Chondrocyte (in vitro differentiated cells): ENCODE measurements around the gene CNIH2. TPM values are rescaled to one million over a fixed set of nuclear protein-coding genes. Genes with fewer than 3 reads are reported as not detected.
"Not testable (repeated sequence)": the region's sequence is repeated elsewhere in the genome, so short reads cannot be mapped to it uniquely, and the experiment has no call there.

Experiments
- DNase-seq: peaks from one replicate; pipeline ENCODE4 v3.0.0; 2021; ENCODE audit warnings: mixed read lengths, low spot score
- H3K27ac Mint-ChIP-seq: one replicate; pipeline ENCODE4 v1.8.0; 2021; ENCODE audit warnings: mild to moderate bottlenecking, moderate library complexity, mixed read lengths; ENCODE audit not compliant: unreplicated experiment
- H3K27me3 Mint-ChIP-seq: 2 replicates; pipeline ENCODE4 v1.8.0; 2021; ENCODE audit warnings: low read depth, mixed read lengths
- H3K36me3 Mint-ChIP-seq: 2 replicates; pipeline ENCODE4 v1.8.0; 2021; ENCODE audit warnings: low read depth, mixed read lengths
- H3K4me1 Mint-ChIP-seq: 2 replicates; pipeline ENCODE4 v1.8.0; 2021; ENCODE audit warnings: low read depth, mild to moderate bottlenecking, mixed read lengths
- H3K4me3 Mint-ChIP-seq: one replicate; pipeline ENCODE4 v1.8.0; 2021; ENCODE audit warnings: mild to moderate bottlenecking, moderate library complexity, mixed read lengths; ENCODE audit not compliant: unreplicated experiment
- H3K9me3 Mint-ChIP-seq: 2 replicates; pipeline ENCODE4 v1.8.0; 2021; ENCODE audit warnings: low read depth, mixed read lengths
- total RNA-seq: library from RNA; stranded (reverse); gene quantifications from 3 replicates; pipeline ENCODE4 v1.2.1, GENCODE V29; 2021
- TF ChIP-seq, protein P1 (sequence below): fragments of 200-600 bp; sonication (generic); IDR thresholded peaks from 2 replicates; pipeline ENCODE4 v1.5.0; 2021; ENCODE audit warnings: antibody characterized with exemption, mild to moderate bottlenecking, moderate library complexity

CNIH2 gene
- total RNA-seq, 1 donor from 2014 or later = 2.8 TPM

DNA sequence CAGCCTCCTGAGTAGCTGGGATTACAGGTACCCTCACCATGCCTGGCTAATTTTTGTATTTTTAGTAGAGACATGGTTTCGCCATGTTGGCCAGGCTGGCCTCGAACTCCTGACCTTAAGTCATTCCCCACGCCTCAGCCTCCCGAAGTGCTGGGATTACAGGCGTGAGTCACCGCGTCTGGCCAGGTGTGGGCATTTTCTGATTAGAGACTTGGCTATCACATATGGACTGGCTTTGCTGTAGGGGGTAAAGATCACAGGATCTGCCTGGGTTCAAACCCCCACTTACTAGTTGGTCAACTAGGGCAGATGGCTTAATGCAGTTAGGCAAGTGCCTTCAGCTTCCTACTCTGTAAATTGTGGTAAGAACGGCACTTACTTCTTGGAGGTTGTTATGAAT, 32.3 kb downstream of the CNIH2 start:
- no peaks in the 10 kb centered on the region for H3K27me3 Mint-ChIP-seq
- TF ChIP-seq, protein P1, sequence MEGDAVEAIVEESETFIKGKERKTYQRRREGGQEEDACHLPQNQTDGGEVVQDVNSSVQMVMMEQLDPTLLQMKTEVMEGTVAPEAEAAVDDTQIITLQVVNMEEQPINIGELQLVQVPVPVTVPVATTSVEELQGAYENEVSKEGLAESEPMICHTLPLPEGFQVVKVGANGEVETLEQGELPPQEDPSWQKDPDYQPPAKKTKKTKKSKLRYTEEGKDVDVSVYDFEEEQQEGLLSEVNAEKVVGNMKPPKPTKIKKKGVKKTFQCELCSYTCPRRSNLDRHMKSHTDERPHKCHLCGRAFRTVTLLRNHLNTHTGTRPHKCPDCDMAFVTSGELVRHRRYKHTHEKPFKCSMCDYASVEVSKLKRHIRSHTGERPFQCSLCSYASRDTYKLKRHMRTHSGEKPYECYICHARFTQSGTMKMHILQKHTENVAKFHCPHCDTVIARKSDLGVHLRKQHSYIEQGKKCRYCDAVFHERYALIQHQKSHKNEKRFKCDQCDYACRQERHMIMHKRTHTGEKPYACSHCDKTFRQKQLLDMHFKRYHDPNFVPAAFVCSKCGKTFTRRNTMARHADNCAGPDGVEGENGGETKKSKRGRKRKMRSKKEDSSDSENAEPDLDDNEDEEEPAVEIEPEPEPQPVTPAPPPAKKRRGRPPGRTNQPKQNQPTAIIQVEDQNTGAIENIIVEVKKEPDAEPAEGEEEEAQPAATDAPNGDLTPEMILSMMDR = no peak

DNA sequence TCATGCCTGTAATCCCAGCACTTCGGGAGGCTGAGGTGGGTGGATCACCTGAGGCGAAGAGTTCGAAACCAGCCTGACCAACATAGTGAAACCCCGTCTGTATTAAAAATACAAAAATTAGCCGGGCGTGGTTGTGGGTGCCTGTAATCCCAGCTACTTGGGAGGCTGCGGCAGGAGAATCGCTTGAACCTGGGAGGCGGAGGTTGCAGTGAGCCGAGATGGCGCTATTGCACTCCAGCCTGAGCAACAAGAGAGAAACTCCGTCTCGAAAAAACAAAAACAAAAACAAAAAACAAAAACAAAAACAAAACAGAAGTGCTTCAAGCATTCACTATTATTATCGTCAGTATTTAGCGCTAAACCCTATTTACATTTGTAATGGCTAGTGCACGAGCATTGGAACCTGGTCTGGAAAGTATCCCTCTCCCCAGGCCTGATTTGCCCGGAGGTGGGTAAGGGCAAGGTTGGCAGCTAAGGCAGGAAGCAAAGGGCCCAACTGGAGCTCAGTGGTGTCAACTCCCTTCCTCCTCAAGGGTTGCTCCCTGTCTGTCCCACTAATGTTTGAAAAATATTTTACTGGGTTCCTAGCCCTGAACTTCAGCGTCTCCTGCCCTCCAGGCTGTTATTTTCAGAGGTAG, 32.9 kb downstream of the CNIH2 start:
- not testable (repeated sequence) for H3K9me3 Mint-ChIP-seq, H3K27ac Mint-ChIP-seq, H3K36me3 Mint-ChIP-seq, H3K4me3 Mint-ChIP-seq, DNase-seq, H3K27me3 Mint-ChIP-seq
- H3K4me1 Mint-ChIP-seq = peaks cover 30% of the 10 kb centered on the region

More for the DNA sequence above, 32.3 kb downstream of the CNIH2 start:
- Mint-ChIP-seq H3K4me3 (no peak overlapping the region), H3K4me1 (peaks cover 24% of the 10 kb centered on the region), H3K9me3 (no peaks in the 10 kb centered on the region), H3K27ac (no peak overlapping the region), H3K36me3 (no peaks in the 10 kb centered on the region)
- DNase-seq = no peak

DNA sequence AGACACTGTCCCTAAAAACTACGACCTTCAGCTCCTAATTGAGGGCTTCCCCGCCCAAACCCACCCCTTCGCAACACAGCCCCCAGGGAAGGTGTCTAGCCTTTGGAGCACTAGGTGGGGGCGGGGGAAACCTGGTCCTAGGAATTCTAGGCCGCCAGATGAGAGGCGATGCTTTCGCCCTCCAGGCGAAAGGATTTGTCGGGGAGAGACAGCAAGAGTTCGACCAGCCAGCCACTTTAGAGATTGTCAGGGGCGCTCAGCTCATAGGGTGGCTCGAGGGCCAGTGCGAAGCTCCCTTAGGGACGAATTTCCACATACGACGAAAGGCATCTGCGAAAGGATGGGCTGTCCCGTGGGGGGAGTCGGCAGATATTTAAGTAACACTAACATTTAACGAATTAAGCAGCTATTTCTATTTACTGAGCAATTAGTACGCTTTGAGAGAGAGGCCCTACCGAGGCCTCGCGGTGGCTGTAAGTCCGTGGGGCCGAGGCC, 33.5 kb downstream of the CNIH2 start:
- TF ChIP-seq, protein P1 = no peak
- Mint-ChIP-seq H3K27ac (peak overlapping the region; percentile 99), H3K4me1 (peaks cover 34% of the 10 kb centered on the region), H3K4me3 (peak overlapping the region; percentile 85), H3K27me3 (no peaks in the 10 kb centered on the region), H3K36me3 (no peaks in the 10 kb centered on the region), H3K9me3 (no peaks in the 10 kb centered on the region)
- DNase-seq = no peak

DNA sequence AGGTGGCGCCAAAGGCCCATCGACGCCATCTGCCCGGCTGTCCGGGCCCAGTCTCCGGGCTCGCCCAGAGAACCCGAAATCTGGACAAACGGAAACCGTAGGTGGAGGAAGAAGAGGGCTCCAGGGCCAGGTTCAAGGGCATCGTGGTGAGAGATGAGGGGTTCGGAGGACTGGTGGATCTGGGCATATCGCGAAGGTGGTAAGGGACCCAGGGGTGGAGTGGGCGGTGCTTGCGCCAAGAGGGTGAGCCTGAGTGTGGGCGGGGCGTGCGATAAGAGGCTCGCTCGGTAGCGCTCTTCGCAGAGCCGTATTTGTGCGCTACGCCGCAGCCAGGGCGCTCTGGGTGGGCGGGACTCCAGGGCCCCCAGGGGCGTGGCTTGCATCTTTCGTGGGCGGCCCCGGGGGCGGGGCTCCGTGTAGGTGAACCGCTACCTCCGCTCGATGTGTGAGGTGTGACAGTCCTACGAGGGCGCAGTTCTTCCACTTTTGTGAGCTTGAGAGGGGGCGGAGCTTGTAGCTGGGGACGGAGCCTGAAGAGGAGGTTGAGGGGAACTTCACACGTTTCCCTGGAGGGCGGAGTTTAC, 34.1 kb downstream of the CNIH2 start:
- Mint-ChIP-seq H3K4me1 (peaks cover 35% of the 10 kb centered on the region), H3K9me3 (no peaks in the 10 kb centered on the region), H3K27me3 (no peaks in the 10 kb centered on the region), H3K4me3 (peak overlapping the region; percentile 85), H3K36me3 (no peaks in the 10 kb centered on the region), H3K27ac (peak overlapping the region; percentile 99)
- TF ChIP-seq, protein P1 = peak; percentile 98
- no peak for DNase-seq

DNA sequence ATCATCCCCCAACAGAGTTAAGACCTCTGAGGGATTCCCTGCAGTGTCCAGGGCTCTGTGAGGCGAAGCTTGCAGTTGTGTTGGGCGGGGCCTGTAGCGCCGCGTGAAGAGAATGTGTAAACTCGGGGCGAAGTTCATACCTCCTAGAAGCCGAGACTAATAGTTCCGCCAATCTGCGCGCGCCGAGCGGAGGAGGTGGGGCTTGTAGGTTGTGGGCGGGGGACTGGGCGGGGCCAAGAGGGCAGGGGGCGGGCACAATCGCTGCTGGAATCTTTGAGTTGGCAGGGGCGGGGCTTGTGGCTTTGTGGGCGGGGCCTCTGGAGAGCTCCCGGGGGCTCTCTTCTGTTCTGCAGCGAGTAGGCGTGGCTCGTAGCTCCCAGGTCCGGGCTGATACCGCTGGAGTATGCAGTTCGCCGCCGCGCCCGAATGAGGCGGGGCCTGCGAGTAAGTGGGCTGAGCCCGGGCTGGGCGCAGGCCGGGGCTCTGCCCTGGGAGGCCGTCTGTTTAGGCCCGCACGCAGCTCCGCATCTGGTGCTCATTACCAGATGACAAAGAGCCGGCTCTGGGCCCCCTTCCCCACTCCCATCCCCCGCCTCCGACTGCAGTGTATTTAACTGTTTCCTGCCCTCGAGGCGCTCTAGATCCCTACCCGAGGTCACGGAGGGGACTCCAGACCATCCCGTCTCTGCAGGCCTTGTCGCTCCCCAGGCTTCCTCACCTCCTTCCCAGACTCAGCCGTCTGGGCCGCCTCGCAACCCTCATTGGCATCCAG, 34.8 kb downstream of the CNIH2 start:
- H3K4me3 Mint-ChIP-seq = peak overlapping the region; percentile 85
- H3K36me3 Mint-ChIP-seq = no peaks in the 10 kb centered on the region
- no peaks in the 10 kb centered on the region for H3K9me3 Mint-ChIP-seq
- H3K4me1 Mint-ChIP-seq = peaks cover 42% of the 10 kb centered on the region
- peak overlapping the region; percentile 99 for H3K27ac Mint-ChIP-seq
- DNase-seq = peak; percentile 99
- TF ChIP-seq, protein P1 = no peak
- no peaks in the 10 kb centered on the region for H3K27me3 Mint-ChIP-seq
